ENCODE results near the gene NRARP. TPM values are rescaled to one million over a fixed set of nuclear protein-coding genes. Genes with fewer than 3 reads are reported as not detected.

NRARP gene
- total and polyA plus RNA-seq, 4 donors, result 0.48 to 1.3 (median 0.93) TPM; not detected in 1

DNA sequence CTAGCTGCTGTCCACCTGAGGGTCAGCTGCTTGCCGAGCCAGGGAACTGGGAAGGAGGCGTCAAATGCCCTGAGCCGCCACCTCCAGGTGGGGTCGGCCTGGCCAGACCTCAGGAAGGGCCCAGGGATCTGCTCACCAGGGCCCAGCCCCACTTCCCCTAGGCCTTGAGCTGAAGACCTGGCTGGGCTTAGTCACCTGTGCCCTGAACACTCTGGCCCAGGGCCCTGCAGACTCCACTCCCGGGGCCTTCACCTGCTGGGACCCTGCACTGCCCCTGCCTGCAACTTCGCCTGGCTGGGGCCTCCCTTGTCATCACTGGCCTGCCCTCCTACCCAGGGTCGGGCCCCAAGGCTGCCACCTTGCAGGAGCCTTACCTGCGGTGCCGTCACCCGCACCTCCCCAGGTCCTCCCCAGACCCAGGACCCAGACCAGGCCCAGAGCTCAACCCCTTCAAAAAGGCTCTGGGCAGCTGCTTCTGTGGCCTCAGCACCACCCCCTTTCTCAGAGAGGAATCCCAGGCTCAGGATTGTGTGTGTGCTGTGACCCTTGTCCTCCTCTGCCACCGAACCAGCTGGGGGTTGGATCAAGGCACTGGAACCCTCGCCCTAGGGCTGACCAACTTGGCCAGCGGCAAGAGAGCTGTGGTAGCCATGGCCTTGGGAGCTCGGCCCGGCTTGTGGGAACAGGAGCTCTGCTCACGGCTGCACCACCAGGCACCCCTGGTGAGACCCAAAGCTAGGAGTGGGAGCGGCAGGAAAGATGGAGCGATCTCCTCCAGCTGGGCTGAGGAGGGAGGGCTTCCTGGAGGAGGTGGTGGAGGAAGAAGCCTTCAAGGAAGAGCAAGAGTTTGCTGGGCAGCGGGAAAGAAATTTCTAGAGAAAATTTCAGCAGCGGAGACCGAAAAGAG is 48.1 kb downstream of the NRARP start:
- no peak for DNase-seq (ENCODE audit: low spot score)
- TF ChIP-seq REST (IDR thresholded peaks at IDR 0.05), result no peak
- TF ChIP-seq TAF1 (conservative IDR thresholded peaks at IDR 0.05), result no peak
- TF ChIP-seq, protein P1, sequence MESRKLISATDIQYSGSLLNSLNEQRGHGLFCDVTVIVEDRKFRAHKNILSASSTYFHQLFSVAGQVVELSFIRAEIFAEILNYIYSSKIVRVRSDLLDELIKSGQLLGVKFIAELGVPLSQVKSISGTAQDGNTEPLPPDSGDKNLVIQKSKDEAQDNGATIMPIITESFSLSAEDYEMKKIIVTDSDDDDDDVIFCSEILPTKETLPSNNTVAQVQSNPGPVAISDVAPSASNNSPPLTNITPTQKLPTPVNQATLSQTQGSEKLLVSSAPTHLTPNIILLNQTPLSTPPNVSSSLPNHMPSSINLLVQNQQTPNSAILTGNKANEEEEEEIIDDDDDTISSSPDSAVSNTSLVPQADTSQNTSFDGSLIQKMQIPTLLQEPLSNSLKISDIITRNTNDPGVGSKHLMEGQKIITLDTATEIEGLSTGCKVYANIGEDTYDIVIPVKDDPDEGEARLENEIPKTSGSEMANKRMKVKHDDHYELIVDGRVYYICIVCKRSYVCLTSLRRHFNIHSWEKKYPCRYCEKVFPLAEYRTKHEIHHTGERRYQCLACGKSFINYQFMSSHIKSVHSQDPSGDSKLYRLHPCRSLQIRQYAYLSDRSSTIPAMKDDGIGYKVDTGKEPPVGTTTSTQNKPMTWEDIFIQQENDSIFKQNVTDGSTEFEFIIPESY (IDR thresholded peaks at IDR 0.05), result no peak
- TF ChIP-seq, protein P2, sequence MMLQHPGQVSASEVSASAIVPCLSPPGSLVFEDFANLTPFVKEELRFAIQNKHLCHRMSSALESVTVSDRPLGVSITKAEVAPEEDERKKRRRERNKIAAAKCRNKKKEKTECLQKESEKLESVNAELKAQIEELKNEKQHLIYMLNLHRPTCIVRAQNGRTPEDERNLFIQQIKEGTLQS (IDR thresholded peaks at IDR 0.05), result no peak
- no peak for TF ChIP-seq MAX (IDR thresholded peaks at IDR 0.05)
- no peak for TF ChIP-seq CTCF (IDR thresholded peaks at IDR 0.05; ENCODE audit: low read depth, low read length, missing input control)
- TF ChIP-seq EGR1 (IDR thresholded peaks at IDR 0.05; ENCODE audit: low read depth in 2 of 2), result no peak
- TF ChIP-seq SP1 (IDR thresholded peaks at IDR 0.05), result peak; percentile 62
- TF ChIP-seq RXRA (IDR thresholded peaks at IDR 0.05), result peak; percentile 55 to 56
- peak; percentile 53 to 71 for TF ChIP-seq HNF4A (conservative IDR thresholded peaks at IDR 0.05)
- no peak for TF ChIP-seq FOXA1 (IDR thresholded peaks at IDR 0.05)
- no peaks in the 10 kb centered on the region for H3K9me3 ChIP-seq (ENCODE audit: control insufficient read depth in 4 of 4, low read length in 3 of 4)
- H3K4me1 ChIP-seq (ENCODE audit: control insufficient read depth in 4 of 4, insufficient read depth in 4 of 4, low read length in 3 of 4), result peaks cover 10 to 34% (median 21%) of the 10 kb centered on the region in 4 donors
- H3K27me3 ChIP-seq (ENCODE audit: control insufficient read depth in 4 of 4, insufficient read depth in 4 of 4, low read length in 3 of 4), result no peaks in the 10 kb centered on the region
- peaks cover 3 to 4% (median 4%) of the 10 kb centered on the region in 4 donors for H3K36me3 ChIP-seq (ENCODE audit: control insufficient read depth in 4 of 4, insufficient read depth in 3 of 4, low read depth in 1 of 4, low read length in 3 of 4)
- H3K4me3 ChIP-seq (ENCODE audit: low read depth in 1 of 3, low read length in 3 of 3), result peak overlapping the region; percentile 83 to 98 (median 92)
- peak overlapping the region in 1 of 2 donors; percentile 64 for H3K27ac ChIP-seq (ENCODE audit: low read depth in 1 of 2, low read length in 2 of 2)
- H3K9ac ChIP-seq (ENCODE audit: low read depth in 1 of 2, low read length in 2 of 2), result peak overlapping the region; percentile 7 to 34
- 44% methylated on average over 21 of the region's 21 CpGs for WGBS

Measured in liver (tissue), 9 donors.